Measurements from ENCODE around the gene GFI1B. TPM values are rescaled to one million over a fixed set of nuclear protein-coding genes. Genes with fewer than 3 reads are reported as not detected.
A peak's percentile ranks its signal among the peaks of the same experiment; 100 is the strongest.

GFI1B gene
- total RNA-seq, 2 donors from 2014 or later: 1.1 to 29.3 TPM

DNA sequence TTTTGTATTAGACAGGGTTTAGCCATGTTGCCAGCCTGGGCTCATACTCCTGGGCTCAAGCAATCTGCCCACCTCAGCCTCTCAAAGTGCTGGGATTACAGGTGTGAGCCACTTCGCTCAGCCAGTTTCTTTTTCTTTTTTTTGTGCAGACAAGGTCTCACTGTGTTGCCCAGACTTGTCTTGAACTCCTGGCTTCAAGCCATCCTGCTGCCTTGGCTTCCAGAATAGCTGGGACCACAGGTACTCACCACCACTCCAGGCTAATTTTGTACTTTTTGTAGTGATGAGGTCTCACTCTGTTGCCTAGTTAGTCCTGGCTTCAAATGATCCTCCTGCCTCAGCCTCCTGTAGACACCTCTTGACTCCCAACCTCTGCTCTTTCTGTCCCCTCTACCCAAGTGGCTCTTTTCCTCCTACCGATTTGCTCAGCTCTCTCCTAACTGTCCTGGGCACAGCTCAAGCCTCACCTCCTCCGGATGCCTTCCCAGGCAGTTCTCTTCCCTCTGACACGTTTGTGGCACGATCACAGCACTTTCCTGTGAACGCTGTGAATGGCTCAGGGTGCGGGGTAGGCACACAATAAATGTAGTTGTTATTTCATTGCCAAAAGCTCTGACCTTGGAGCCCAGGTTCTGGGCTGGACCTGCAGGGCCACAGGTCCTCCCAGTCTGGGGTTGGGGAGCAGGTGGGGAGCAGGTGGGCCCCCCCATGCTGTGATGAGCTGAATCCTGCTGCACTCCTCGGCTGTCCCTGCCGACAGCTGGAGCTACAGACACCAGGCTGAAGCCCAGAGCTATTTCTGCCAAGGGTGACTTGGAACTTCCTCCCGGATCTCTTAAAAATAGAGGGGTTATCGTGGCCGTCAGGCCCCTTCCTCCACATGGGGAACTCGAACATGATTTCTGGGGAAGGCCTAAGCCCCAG is 23.9 kb downstream of the GFI1B start:
- no peak for ATAC-seq
- H3K4me1 Mint-ChIP-seq: peaks cover 6% of the 10 kb centered on the region

GRCh38 chr9:133003071-133003461 is 24.6 kb downstream of the GFI1B start:
- H3K4me3 Mint-ChIP-seq: no peak overlapping the region
- H3K27ac Mint-ChIP-seq: peak overlapping the region; percentile 57
- peaks cover 4% of the 10 kb centered on the region for H3K36me3 Mint-ChIP-seq (ENCODE audit: low read depth)
- H3K4me1 Mint-ChIP-seq: peaks cover 6% of the 10 kb centered on the region
- ATAC-seq (no peak), DNase-seq (no peak)
- no peaks in the 10 kb centered on the region for H3K9me3 ChIP-seq (ENCODE audit: control insufficient read depth, low read length, poor library complexity, severe bottlenecking)
- H3K27me3 Mint-ChIP-seq: peaks cover 69% of the 10 kb centered on the region

More for the DNA sequence above, 23.9 kb downstream of the GFI1B start:
- H3K27ac Mint-ChIP-seq: peak overlapping the region; percentile 57
- peaks cover 5% of the 10 kb centered on the region for H3K36me3 Mint-ChIP-seq (ENCODE audit: low read depth)
- H3K4me3 Mint-ChIP-seq: peak overlapping the region; percentile 19
- no peak for DNase-seq
- H3K9me3 ChIP-seq (ENCODE audit: control insufficient read depth, low read length, poor library complexity, severe bottlenecking): no peaks in the 10 kb centered on the region
- H3K27me3 Mint-ChIP-seq: peaks cover 71% of the 10 kb centered on the region

DNA sequence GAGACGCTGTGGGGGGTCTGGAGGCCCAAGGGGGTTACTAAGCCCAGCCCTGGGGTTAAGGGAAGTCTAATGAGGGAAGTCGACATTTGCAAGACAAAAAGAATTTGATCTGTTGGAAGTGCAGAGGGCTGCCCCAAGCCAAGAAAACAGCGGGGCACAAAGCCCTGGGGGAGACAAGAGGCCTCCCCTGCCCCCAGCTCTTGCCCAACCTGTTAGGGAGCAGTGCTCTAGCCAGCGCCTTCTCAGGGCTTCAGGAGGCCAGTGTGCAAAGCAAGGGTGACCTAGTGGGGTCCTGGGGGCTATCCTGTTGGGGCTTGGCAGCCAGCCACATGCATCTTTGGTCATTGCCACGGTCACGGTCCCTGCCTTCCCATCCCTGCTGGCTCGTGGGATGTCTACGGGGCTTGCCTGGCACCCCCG is 25.2 kb downstream of the GFI1B start:
- no peak overlapping the region for H3K27ac Mint-ChIP-seq
- H3K4me1 Mint-ChIP-seq: peaks cover 6% of the 10 kb centered on the region
- H3K4me3 Mint-ChIP-seq: no peak overlapping the region
- H3K27me3 Mint-ChIP-seq: peaks cover 74% of the 10 kb centered on the region
- ATAC-seq (no peak), DNase-seq (no peak)
- peaks cover 4% of the 10 kb centered on the region for H3K36me3 Mint-ChIP-seq (ENCODE audit: low read depth)
- no peaks in the 10 kb centered on the region for H3K9me3 ChIP-seq (ENCODE audit: control insufficient read depth, low read length, poor library complexity, severe bottlenecking)

DNA sequence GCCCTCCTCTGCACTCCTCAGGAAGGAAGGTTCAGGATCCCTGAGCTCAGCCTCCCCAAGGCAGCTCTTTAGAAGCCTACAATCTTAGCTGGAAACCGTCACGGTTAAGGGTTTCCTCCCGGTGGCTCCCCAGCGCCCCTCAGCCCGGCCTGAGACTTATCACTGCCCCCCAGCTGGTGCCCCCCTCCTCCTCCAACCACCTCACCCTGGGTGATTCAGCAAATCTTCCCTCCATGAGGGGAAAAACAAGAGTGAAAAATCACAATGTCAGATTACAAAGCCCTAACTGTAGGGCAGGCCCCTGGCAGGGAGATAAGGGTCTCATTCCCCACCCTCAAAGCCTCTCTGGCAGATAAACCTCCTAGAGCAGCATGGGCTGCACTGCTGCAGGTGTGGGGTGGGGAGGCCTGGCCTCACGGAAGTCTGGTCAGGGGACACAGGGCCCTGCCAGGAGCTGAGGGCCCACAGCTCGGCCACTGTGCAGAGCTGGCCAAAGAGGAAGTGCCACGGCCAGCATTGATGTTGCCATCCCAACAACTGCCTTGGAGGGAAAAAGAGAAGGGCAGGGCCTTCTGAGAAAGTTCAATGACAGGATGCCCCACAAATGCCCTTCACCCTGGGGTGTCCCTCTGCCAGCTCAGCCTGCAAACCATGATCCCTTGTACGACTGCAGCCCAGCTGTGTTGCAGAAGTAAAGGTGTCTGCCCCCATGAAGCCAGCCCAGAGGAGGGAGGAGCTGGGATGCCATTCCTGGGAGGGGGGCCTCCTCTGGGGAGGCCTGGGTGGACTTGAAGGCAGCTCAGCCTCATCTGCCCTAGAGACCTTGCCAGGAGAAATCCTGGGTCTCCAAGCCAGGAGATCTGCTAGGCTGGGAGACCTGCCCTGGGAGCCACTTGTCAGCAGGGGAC is 25.9 kb downstream of the GFI1B start:
- DNase-seq: no peak
- no peak overlapping the region for H3K4me3 Mint-ChIP-seq
- H3K9me3 ChIP-seq (ENCODE audit: control insufficient read depth, low read length, poor library complexity, severe bottlenecking): no peaks in the 10 kb centered on the region
- no peak overlapping the region for H3K27ac Mint-ChIP-seq
- H3K27me3 Mint-ChIP-seq: peaks cover 74% of the 10 kb centered on the region
- H3K4me1 Mint-ChIP-seq: peaks cover 6% of the 10 kb centered on the region
- no peak for ATAC-seq
- H3K36me3 Mint-ChIP-seq (ENCODE audit: low read depth): peaks cover 5% of the 10 kb centered on the region

- H3K27me3 Mint-ChIP-seq: peaks cover 74% of the 10 kb centered on the region
- no peak overlapping the region for H3K4me3 Mint-ChIP-seq
- no peak for ATAC-seq
Observed at GRCh38 chr9:133004999-133005760, 26.7 kb downstream of the GFI1B start.

GRCh38 chr9:133005957-133006356 is 27.5 kb downstream of the GFI1B start:
- peaks cover 3% of the 10 kb centered on the region for H3K9me3 ChIP-seq (ENCODE audit: control insufficient read depth, low read length, poor library complexity, severe bottlenecking)
- no peak for ATAC-seq
- DNase-seq: no peak
- H3K27me3 Mint-ChIP-seq: peaks cover 67% of the 10 kb centered on the region
- peaks cover 4% of the 10 kb centered on the region for H3K36me3 Mint-ChIP-seq (ENCODE audit: low read depth)
- no peak overlapping the region for H3K27ac Mint-ChIP-seq
- H3K4me1 Mint-ChIP-seq: peaks cover 2% of the 10 kb centered on the region
- no peak overlapping the region for H3K4me3 Mint-ChIP-seq

More at GRCh38 chr9:133004999-133005760, 26.7 kb downstream of the GFI1B start:
- Mint-ChIP-seq H3K27ac (no peak overlapping the region), H3K4me1 (peaks cover 6% of the 10 kb centered on the region), H3K36me3 (ENCODE audit: low read depth) (peaks cover 4% of the 10 kb centered on the region)
- no peaks in the 10 kb centered on the region for H3K9me3 ChIP-seq (ENCODE audit: control insufficient read depth, low read length, poor library complexity, severe bottlenecking)
- no peak for DNase-seq

DNA sequence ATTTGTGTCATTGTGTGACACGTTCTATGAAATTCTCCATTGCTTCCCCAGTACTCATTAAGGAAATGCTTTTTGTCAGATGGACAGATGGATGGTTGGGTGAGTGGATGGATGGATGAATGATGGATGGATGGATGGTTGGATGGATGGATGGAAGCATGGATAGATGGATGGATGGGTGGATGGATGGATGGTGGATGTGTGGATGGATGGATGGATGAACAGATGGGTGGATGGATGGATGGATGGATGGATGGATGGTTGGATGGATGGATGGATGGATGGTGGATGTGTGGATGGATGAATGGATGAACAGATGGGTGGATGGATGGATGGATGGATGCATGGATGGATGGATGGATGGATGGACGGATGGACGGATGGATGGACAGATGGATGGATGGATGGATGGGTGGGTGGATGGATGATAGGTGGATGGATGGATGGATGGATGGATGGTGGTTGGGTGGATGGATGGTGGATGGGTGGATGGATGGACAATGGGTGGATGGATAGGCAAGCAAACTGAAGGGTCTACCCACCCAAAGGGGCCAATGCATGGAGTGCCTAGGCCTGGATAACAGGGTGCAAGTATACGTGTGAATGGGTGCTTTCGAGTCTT is 28.3 kb downstream of the GFI1B start:
- peaks cover 2% of the 10 kb centered on the region for H3K4me1 Mint-ChIP-seq
- peaks cover 3% of the 10 kb centered on the region for H3K9me3 ChIP-seq (ENCODE audit: control insufficient read depth, low read length, poor library complexity, severe bottlenecking)
- peaks cover 4% of the 10 kb centered on the region for H3K36me3 Mint-ChIP-seq (ENCODE audit: low read depth)
- peaks cover 64% of the 10 kb centered on the region for H3K27me3 Mint-ChIP-seq
- H3K4me3 Mint-ChIP-seq: no peak overlapping the region
- DNase-seq: no peak
- no peak for ATAC-seq
- H3K27ac Mint-ChIP-seq: no peak overlapping the region

DNA sequence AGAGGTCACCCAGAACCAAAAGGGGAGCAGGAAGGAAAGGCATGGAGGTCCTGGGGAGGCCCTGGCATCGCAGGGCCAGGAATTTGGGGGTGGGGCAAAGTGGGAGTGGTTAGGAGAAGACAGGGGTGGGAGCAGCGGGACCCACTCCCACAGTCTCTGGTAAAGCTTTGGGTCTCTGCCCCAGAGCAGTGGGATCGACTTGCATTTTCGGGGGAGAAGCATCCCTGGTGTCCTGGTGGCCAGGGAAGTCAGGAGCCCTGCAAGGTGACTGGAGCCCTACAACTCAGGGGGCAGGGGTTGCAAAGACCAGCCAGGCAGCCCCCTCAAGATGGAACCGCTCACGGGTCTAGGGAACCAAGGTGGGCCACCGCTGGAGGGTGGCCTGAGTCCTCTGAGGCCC is 29.9 kb downstream of the GFI1B start:
- Mint-ChIP-seq H3K36me3 (ENCODE audit: low read depth) (peaks cover 2% of the 10 kb centered on the region), H3K4me1 (no peaks in the 10 kb centered on the region), H3K27me3 (peaks cover 48% of the 10 kb centered on the region), H3K27ac (no peak overlapping the region), H3K4me3 (no peak overlapping the region)
- DNase-seq (no peak), ATAC-seq (no peak)
- H3K9me3 ChIP-seq (ENCODE audit: control insufficient read depth, low read length, poor library complexity, severe bottlenecking): peaks cover 3% of the 10 kb centered on the region

GRCh38 chr9:133008824-133009223 is 30.3 kb downstream of the GFI1B start:
- H3K27ac Mint-ChIP-seq: no peak overlapping the region
- peaks cover 3% of the 10 kb centered on the region for H3K9me3 ChIP-seq (ENCODE audit: control insufficient read depth, low read length, poor library complexity, severe bottlenecking)
- H3K36me3 Mint-ChIP-seq (ENCODE audit: low read depth): peaks cover 2% of the 10 kb centered on the region
- no peak for DNase-seq
- H3K27me3 Mint-ChIP-seq: peaks cover 44% of the 10 kb centered on the region
- no peaks in the 10 kb centered on the region for H3K4me1 Mint-ChIP-seq
- ATAC-seq: no peak
- H3K4me3 Mint-ChIP-seq: no peak overlapping the region

GRCh38 chr9:133009906-133010582 is 31.6 kb downstream of the GFI1B start:
- no peak for DNase-seq
- no peak for ATAC-seq
- Mint-ChIP-seq H3K36me3 (ENCODE audit: low read depth) (peaks cover 2% of the 10 kb centered on the region), H3K27ac (no peak overlapping the region), H3K27me3 (peaks cover 41% of the 10 kb centered on the region), H3K4me3 (no peak overlapping the region), H3K4me1 (no peaks in the 10 kb centered on the region)
- peaks cover 3% of the 10 kb centered on the region for H3K9me3 ChIP-seq (ENCODE audit: control insufficient read depth, low read length, poor library complexity, severe bottlenecking)

DNA sequence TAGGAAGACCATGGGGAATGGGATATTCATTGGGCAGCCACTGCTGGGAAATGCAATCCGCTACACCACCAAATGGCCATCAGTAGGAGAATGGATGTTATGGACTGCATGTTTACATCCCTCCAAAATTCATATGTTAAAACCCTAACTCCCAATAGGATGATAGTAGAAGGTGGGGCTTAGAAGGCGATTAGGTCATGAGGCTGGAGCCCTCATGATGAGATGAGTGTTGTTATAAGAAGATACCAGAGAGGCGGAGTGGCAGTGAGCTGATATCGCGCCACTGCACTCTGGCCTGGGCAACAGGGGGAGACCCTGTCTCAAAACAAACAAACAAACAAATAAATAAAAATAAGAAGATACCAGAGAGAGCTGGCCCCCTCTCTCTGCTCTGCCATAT is 36.2 kb downstream of the GFI1B start:
- Mint-ChIP-seq H3K27me3 (peaks cover 18% of the 10 kb centered on the region), H3K27ac (no peak overlapping the region)

More for the DNA sequence above, 36.2 kb downstream of the GFI1B start:
- no peak for ATAC-seq
- H3K9me3 ChIP-seq (ENCODE audit: control insufficient read depth, low read length, poor library complexity, severe bottlenecking): peaks cover 3% of the 10 kb centered on the region
- Mint-ChIP-seq H3K4me1 (no peaks in the 10 kb centered on the region), H3K4me3 (no peak overlapping the region), H3K36me3 (ENCODE audit: low read depth) (no peaks in the 10 kb centered on the region)
- DNase-seq: no peak
